NCI-H510A treated with DMSO at 0.1 percent for 48 hours (cell line): ENCODE measurements around the gene PIK3CG.
"Not testable (repeated sequence)": the region's sequence is repeated elsewhere in the genome, so short reads cannot be mapped to it uniquely, and the experiment has no call there.

Experiments
- DNase-seq: peaks from one replicate; lab custom pipeline; 2025; lab: John Stamatoyannopoulos, UW

Gene PIK3CG

DNA sequence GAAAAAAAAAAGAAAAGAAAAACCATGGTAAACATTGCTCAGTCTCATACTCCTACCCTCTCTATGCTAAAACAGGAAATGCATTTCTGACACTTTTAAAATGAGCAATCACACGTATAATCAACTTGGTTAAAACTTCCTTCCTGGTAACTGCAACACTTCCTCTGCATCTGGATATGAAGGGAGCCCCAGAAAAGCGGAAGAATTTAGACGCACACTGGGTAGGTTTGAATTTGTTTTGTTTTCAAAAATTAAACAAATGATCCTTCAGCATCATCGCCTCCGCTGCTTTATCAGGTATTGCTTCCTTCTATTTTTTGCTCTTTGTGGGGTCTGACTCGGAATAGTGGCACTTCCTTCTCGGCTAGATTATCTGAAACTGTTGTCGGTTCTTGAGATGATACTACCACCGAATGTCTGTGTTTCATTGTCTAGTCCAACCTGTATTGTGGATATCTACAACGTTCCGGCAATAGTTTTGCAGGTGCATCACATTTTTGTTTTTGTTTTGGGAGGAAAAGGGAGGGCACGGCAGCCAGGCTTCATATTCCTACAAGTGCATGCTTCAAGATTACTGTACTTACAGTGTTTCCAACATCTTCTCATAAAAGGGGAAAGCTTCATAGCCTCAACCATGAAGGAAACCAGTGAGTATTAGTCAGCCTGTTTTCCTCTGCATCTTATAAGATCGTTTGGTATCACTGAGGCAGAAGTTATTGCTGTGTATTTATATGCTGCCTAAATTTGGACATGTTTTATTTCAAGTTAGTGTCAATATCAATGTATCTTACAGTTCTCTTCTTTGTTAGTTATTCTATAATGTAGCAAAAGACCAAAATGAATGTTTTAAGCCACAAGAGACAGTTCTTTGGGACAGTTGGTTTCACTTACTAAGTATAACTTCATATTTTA, at the start of gene PIK3CG:
Gene PIK3CG (plus strand): TSS at position 153 of the 912 bp plus-strand sequence. CDS start 2,280 bp downstream, outside the sequence.
- no peak for DNase-seq

DNA sequence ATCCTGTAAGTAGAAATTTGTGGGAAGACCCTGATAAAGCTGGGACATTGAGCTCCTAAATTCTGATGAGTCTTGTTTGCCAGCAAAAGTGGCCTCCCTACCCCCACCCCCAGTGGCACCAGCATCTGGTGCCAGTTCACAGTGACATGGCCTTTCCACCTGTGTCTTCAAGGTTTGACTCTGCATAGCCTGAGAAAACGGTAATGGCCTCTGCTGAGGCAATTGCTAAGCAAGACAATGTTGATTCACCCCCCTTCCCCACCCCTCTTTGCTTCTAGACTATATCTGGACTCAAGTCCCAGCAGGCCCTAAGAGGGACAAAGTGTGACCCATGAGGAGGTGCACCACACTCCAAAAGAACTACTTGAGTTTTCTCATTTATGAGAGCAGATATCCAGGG, 48.0 kb upstream of the PIK3CG start:
- DNase-seq = no peak

DNA sequence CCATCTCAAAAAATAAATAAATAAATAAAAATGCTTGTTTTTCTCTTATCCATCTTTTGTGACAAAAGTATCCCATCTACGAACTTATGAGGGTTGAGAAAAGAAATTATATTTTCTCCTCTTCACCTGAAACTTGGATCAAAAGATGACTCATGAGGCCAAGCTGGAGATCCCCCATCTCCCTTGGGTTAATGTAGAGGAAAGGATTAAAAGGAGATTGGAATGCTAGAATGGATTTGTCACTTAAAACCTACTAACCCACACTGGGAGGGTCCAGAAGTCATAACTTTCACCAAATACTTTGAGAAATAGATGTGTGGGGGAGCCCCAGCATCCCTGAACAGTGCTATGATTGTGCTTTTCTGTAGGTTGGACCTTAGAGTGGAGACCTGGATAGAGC, 46.3 kb upstream of the PIK3CG start:
- no peak for DNase-seq

DNA sequence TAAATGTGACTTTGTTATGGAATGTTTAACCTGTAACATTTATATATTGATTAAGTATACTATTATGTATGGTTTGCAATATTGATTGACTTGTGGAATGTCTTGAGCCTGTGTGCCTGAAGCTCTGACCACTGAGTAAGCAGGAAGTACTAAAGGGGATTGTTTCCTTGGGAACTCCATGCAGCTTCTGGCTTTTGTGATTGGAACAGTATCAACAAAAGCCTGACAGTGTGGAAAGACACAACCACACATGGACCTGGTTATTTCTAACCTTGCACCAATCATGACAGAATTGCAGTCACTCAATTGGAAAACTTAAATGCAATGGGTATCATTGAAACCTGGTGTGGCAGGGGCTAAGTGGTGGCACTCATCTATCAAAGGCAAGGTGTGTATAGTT, 45.5 kb upstream of the PIK3CG start:
- DNase-seq = no peak

DNA sequence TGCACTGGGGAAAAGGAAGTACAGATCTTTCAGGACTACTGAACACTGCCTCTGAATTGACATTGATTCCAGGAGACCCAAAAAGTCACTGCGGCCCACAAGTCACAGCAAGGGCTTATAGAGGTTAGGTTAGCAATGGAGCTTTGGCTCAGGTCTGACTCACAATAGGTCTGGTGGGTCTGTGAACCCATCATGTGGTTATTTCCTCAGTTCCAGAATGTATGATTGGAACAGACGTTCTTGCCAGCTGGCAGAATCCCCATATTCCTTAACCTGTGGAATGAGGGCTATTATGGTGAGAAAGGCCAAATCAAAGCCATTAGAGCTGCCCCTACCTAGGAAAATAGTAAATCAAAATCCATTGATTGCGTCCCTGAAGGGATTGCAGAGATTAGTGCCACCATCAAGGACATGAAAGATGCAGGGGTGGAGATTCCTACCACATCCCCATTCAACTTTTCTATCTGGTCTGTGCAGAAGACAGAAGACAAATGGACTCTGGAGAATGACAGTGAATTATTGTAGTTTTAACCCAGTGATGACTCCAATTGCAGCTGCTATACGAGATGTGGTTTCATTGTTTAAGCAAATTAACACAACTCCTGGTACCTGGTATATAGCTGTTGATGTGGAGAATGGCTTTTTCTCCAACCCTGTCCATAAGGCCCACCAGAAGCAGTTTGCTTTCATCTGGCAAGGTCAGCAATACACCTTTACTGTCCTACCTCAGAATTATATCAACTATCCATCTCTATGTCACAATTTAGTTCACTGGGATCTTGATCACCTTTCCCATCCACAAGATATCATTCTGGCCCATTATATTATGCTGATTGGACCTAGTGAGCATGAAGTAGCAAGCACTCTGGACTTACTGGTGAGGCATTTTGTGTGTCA, 44.5 kb upstream of the PIK3CG start:
- no peak for DNase-seq

DNA sequence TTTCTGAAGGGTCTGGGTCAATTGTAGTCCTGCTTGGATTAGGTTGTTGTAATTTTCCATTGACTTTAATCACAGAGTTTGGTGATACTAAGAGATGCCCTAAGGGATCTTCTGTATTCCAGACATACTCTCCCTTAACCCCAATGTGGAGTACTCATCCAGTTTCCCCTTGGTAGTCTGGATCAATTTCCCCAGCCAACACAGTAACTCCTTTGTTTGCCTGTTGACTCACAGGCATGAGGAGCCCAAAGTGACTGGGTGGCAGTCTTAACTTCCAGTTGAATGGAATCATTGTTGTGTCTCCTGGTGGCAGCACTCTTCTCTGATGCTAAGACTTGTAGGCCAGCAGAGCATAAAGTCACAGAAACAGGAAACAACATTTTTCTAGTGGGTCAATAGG, 41.5 kb upstream of the PIK3CG start:
- DNase-seq = no peak

DNA sequence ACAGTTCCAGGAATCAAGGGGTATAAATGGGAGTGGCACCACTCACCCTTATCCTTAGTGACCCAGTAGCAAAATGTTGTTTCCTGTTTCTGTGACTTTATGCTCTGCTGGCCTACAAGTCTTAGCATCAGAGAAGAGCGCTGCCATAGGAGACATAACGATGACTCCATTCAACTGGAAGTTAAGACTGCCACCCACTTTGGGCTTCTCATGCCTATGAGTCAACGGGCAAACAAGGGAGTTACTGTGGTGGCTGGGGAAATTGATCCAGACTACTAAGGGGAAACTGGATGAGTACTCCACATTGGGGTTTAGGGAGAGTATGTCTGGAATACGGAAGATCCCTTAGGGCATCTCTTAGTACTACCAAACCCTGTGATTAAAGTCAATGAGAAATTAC, 40.6 kb upstream of the PIK3CG start:
- DNase-seq = no peak

DNA sequence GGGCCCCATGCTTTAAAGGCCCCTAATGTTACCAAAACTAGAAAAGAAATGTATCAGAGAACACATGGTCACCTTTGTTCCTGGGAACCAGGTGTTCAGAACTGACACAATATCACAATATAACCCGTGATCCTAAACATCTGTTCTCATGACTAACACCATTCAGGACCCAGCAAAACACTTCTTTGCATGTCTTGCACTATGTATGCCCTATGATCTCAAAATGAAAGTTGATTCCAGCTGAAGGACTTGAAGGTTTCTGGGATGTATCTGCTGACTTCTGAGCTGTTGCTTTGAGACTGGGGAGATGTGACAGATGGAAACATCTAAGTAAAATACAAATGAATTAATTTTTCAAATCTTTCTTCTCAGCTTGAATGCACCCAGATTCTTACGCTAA, 37.5 kb upstream of the PIK3CG start:
- no peak for DNase-seq

DNA sequence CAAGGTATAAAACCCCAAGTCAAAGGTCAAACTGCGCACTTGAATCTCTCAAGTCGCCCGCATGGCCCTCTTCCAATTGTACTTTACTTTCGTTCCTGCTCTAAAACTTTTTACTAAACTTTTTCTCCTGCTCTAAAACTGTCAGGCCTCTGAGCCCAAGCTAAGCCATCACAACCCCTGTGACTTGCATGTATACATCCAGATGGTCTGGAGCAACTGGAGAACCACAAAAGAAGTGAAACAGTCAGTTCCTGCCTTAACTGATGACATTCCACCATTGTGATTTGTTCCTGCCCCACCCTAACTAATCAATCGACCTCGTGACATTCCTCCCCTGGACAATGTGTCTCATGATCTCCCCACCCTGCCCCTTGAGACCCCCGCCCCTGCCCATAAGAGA, 35.6 kb upstream of the PIK3CG start:
- no peak for DNase-seq

DNA sequence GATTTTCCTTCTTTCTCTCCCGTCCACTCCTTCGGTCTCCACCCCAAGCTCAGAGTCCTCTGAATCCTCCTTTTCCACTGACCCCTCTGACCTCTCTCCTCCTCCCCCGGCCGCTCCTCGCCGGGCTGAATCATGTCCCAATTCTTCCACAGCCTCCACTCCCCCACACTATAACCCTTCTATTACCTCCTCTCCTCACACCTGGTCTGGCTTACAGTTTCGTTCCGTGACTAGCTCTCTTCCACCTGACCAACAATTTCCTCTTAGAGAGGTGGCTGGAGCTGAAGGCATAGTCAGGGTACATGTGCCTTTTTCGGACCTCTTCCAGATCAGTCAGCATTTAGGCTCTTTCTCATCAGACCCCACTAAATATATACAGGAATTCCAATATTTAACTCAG, 34.2 kb upstream of the PIK3CG start:
- DNase-seq = not testable (repeated sequence)

DNA sequence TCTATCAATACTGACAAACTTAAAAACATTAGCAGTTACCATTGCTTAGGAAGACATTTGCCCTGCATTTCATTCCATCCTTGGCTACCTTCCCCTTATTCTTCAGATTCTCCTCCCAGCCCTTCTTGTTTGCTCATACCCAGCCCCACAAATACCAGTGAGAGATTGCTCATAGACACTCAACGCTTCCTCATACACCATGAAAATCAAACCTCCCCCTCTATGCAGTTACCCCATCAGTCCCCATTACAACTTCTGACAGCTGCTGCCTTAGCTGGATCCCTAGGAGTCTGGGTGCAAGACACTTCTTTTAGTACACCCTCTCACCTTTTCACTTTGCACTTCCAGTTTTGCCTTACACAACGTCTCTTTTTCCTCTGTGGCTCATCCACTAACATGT, 28.3 kb upstream of the PIK3CG start:
- DNase-seq = no peak

DNA sequence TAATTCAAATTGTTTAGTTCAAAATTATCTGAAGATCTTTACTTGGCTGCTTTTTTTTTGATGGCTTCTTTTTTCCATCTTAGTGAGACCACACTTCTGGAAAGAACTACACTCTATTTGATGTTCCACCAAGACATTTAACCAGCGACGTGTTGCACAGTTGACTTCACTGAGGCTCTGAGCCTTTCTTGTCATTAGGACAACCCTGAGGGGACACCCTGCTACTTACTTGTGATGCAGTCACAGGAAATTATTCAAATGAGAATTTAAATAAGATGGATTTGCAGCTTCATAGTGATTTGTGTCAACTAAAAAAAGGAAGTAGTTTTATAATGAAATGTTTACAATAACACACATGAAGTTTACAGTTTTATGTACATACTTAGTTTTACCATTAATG, 25.6 kb upstream of the PIK3CG start:
- DNase-seq = no peak

DNA sequence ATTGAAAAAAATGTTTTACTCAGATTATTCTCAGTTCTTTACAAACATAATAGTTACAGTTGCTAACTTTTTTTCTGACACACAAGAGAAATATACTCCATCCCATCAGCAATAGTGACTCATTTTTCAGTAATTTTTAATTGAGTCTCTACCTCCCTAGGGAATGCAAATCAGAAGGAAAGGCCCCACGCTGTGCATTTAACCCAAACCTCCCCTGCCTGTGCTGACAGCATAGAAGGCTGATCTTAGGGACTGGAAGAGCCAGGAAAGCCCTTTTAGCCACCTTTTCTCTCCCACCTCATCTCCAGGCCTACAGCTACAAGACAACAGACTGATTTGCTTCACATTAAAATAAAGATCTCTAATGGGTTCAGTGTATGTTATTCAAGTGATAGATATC, 24.7 kb upstream of the PIK3CG start:
- DNase-seq = no peak

DNA sequence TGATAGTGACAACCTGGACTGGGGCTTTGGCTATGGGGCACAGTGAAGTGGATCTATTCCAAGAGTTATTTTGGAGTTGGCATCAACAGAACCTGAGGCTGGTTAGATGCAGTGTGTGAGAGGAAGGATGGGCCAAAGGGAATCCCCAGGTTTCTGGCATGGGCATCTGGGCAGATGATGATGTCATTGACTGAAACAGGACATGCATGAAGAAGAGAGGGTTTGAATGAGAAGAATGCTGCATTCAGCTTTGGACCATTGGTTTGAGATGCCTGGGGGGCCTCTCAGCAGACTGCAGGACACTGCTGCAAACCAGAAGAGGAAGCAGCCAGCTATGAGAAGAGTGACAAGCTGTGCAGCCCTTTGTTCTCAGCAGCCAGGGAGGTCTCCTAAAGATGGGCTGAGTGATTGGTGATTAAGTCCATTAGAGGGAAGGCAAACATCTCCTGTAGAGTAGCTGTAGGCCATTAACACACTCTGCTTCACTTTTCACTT, 23.1 kb upstream of the PIK3CG start:
- no peak for DNase-seq

DNA sequence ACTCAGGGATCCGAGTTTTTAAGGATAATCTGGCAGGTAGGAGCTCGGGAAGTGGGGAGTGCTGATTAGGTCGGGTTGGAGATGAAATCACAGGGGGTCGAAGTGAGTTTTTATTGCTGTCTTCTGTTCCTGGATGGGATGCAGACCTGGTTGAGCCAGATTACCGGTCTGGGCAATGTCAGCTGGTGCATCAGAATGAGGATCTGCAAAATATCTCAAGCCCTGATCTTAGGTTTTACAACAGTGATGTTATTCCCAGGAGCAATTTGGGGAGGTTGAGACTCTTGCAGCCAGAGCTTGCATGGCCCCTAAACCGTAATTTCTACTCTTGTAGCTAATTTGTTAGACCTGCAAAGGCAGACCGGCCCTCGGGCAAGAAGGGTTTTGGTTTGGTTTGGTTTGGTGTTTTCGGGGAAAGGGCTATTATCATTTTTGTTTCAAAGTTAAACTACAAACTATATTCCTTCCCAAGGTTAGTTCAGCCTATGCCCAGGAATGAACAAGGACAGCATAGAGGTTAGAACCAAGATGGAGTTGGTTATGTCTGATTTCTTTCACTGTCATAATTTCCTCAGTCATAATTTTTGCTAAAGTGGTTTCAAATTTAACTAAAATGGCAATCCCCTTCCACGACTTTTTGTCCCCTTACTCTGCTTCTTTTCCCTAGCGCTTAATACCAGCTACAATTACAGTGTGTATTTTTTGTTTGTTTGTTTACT, 20.6 kb upstream of the PIK3CG start:
- DNase-seq = no peak

DNA sequence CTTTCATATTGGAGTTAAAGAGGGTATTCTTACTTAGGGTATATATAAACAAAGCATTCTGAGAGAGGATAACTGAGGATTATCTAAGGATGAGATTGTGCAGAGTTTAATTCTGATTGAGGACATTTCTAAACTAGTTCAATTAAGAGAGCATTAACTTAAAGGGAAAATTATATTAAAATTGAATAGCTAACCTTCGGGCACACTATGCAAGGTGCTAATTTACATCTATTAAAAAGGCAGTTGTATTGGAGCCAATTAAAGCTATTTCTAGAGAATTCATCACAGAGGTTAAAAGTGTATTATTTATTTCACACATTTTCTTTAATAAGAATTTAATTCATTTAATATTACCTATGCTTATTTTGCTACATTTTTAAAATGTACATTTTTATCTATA, 17.0 kb upstream of the PIK3CG start:
- no peak for DNase-seq

DNA sequence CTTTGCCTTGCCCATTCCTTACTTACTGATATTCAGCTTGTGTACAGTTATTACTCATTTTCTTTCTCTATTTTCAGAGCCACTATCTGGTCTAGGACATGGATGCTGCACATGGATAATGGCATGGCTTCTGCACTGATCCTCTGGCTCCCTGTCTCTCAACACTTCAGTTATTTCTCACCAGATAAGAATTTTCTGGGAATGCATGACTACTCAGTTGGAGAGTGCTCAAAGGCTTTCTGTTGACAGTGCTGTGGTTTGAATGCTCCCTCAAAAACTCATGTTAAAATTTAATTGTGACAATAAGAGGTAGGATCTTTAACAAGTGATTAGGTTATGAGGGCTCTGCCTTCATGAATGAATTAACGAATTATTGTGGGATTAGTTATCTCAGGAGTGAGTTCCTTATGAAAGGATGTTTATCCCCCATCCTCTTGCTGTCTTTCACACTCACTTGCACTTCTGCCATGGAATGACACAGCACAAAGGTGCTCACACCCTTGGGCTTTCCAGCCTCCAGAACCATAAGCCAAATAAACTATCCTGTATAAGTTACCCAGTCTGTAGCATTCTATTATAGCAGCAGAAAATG, 16.1 kb upstream of the PIK3CG start:
- DNase-seq = no peak

DNA sequence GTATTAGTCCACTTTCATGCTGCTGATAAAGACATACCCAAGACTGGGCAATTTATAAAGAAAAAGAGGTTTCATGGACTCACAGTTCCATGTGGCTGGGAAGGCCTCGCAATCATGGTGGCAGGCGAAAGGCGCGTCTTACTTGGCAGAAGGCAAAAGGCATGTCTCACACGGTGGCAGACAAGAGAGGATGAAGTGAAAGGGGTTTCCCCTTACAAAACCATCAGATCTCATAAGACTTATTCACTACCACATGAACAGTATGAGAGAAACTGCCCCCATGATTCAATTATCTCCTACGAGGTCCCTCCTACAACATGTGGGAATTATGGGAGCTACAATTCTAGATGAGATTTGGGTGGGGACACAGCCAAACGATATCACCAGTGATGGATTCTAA, 13.4 kb upstream of the PIK3CG start:
- not testable (repeated sequence) for DNase-seq

DNA sequence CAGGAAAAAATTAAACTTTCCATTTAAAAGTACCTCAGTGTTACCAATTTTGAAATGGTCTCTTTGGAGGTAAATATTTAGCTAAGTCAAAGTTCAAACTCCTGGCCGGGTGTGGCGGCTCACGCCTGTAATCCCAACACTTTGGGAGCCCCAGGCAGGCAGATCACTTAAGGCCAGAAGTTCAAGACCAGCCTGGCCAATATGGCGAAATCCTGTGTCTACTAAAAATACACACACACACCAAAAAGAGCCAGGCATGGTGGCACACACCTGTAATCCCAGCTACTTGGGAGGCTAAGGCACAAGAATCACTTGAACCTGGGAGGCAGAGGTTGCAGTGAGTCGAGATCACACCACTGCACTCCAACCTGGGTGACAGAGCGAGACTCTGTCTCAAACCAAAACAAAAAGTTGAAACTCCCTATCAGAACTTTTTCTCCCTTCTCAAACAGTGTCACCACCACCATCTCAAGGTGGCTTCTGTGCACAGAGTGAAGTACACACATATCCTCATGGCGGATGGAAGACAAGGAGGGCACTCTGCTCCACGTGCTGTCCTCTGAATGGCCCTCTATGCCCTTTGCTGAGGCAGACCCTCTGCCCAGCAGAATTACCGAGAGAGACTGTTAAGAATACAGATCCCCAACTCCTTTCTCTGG, 11.7 kb upstream of the PIK3CG start:
- DNase-seq = no peak

DNA sequence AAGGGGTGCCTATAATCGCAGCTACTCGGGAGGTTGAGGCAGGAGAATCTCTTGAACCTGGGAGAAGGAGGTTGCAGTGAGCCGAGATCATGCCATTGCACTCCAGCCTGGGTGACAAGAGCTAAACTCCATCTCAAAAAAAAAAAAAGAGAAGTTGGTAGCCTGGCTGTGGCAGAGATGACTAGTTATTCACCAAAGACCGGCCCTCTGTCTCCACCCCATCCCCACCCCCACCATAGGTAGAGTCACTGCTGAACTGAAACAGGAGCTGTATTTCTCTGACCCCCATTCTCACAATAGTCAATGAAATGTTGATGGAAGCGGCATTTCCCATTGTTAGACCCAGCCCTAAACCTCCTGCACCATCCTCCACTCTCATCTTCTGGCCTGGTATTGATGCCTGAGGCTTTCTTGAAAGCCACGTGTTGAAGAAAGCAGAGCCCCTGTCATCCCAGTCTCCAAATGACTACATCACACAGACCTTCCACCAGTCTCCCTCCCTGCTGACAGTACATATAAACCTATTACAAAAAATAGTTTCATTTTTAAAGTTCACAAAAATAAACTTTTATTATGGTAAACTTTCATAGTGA, 9.4 kb upstream of the PIK3CG start:
- no peak for DNase-seq
